GM20000 (cell line): Measurements from ENCODE around the gene NBDY.

Experiments used
- DNase-seq: peaks from one replicate; pipeline ENCODE4 v3.0.0; 2012; ENCODE audit warnings: low spot score
- CTCF ChIP-seq: IDR thresholded peaks from 2 replicates; pipeline ENCODE4 v1.5.1; 2012; ENCODE audit warnings: mild to moderate bottlenecking, control low read depth; ENCODE audit errors: extremely low read depth, missing control alignments

Gene NBDY

DNA sequence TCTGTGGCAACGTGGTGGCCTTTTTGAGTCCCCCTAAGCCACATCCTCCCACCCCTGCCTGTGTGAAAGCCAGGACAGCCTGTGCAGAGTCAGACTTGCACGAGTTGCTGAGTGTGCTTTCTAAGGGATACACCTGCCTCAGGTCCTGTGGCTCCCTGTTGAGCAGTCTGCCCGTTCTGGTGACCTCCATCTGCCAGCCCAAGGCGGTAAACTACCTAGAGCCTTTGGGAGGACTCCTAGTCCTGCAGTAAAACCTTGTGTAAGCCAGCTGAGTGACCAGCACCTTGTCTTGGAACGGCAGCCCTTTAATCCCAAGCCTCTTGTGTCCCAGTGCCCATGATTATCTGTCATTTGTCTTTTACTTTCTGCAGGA, 69.3 kb downstream of the NBDY start:
- no peak for DNase-seq
- TF ChIP-seq CTCF: no peak

- TF ChIP-seq CTCF: no peak
- no peak for DNase-seq
Measured at GRCh38 chrX:56798866-56799758, 70.1 kb downstream of the NBDY start.

- no peak for TF ChIP-seq CTCF
- no peak for DNase-seq
Measured at GRCh38 chrX:56800307-56800706, 71.3 kb downstream of the NBDY start.

DNA sequence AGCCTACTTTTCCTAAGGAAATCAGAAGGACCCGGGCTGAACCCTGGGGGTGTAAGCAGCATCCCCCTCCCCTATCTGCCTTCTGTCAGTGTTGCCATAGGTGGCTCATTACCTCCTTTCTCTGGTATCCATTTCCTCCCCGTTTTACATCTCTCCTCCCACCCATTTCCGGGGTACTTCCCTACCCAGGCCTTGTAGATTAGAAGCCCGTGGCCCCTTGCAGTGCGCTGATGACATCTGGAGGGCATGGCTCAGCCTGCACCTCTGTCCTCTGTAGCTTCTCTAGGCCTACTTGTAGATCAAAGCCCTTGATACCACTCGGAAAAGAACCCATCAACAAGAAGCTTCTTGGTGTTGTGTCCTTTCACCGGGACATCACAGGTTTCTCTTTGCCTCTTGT, 71.8 kb downstream of the NBDY start:
- peak; percentile 24 for DNase-seq
- TF ChIP-seq CTCF: no peak

DNA sequence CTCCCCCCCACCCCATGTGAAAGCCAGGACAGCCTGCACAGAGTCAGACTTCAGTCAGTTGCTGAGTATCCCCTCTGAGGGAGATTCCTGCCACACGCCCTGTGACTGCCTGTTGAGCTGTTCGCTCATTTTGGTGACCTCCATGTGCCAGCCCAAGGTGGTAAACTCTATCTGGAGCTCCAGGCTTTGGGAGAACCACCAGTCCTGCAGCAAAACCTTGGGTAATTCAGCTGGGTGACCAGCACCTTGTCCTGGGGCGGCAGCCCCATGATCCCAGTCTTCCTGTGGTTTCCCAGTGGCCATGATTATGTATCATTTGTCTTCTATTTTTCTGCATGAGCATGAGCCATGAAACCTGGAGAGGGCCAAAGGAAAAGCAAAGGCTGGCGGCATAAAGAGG, 73.4 kb downstream of the NBDY start:
- DNase-seq: no peak
- TF ChIP-seq CTCF: no peak

DNA sequence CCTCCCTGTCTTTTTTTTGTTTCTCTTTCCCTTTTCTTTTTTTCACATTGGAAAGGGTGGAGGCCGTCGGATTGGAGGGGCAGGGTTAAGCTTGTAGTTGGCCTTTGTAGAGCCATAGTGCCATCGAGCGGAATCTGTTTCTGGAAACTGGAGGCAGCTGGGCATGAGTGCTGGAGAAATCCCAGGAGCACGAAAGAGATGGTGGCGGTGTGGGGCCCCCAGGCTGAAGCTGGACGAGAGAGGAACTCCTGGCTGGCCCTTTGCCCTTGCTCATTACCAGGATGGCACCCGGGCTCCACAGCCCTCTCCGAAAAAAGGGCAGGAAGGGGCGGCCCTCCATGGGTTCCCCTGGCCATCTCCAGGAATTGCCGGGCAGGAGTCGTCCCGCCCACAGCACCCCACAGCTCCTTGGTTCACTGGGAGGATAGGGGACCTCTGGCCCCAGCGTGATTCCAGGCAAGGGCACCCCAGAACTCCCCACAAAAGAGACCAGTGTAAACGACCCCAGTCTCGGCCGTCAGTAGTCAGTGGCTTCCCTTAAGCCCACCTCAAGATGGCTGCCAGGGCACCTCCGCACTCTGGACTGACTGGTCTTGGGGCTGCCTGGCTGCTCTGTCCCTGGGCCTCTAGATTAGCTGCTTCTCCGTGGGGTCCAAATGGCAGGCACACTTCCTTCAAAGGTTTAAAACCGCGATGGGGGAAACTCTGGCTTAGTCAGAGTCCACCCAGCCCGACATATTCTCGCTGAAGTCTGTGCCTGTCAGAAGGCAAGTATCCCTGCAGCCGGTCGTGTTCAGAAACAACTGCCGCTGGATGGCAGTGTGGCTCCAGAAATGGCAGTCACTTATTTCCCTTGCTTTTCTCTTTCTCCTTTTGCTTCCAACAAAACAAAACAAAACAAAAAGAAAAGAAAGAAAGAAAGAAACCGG, 74.1 kb downstream of the NBDY start:
- peak; percentile 39 for TF ChIP-seq CTCF

More for the DNA sequence above, 74.1 kb downstream of the NBDY start:
- no peak for DNase-seq
